HG03354 (cell line): Measurements from ENCODE around the gene LCE5A.
"Not testable (repeated sequence)": the region's sequence is repeated elsewhere in the genome, so short reads cannot be mapped to it uniquely, and the experiment has no call there.

ENCODE experiments used
- ATAC-seq: cut with Tn5 transposase; IDR thresholded peaks from one replicate; pipeline ENCODE4 v1.9.1; 2021; ENCODE audit warnings: mild to moderate bottlenecking; ENCODE audit not compliant: unreplicated experiment, poor library complexity, severe bottlenecking

The LCE5A gene

DNA sequence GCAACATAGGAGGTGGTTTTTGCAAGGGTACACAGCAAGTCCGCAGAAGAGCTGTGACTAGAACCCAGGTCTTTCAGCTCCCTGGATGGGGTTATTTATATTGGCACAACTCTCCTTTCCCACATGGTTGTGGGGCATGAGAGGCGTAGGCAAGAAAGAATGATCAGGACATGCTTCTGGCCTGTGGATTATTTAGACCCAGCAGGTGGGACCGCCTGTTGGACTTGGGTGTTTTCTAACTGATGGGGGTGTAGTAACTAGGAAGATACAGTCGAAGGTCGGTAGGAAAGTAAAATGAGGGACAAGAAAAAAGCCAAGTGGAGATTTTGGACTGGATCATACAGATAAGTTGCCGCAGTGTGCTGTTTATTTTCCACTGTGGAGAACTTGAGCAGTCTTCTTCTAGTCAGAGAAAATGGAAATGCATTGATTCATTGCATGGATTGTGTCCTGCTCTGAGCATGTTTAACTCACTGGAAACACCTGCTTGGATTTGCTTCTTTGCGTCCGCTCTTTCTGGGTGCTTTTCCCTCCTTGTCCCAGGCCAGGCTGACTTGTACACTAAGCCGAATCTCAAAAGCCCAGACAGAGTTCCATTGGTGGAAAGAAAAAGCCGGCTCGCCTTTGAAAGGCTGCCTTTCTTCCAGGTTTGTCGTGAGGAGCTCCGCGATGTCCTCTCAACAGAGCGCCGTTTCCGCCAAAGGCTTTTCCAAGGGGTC lies 4.3 kb downstream of the LCE5A start:
- ATAC-seq = no peak

DNA sequence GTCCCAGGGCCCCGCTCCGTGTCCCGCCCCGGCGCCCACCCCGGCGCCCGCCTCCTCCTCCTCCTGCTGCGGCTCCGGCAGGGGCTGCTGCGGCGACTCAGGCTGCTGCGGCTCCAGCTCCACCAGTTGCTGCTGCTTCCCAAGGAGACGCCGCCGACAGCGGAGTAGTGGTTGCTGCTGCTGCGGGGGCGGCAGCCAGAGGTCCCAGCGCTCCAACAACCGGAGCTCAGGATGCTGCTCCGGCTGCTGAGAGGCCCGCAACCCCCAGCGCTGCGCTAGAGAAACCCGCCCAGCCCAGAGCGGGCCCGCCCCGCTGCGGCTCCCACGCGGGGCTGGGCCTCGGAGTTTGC lies 4.8 kb downstream of the LCE5A start:
- no peak for ATAC-seq

DNA sequence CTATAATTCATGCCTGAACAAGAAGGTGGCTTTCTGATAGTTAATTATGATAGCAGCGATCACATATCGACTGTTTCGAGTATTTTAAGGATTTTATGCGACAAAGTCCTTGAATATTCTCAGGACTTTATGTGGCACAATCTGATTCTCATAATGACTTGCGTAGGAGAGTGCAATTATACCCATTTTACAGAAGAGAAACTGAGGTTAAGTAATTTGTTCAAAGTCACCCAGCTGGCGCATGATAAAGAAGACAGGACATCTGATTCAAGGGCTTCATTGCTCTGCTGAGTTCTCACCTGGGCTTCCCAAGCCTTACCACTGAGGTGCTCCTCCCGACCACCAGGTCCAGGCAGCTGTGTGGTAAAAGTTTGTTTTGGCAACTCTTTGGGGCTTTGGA lies 5.5 kb downstream of the LCE5A start:
- no peak for ATAC-seq

DNA sequence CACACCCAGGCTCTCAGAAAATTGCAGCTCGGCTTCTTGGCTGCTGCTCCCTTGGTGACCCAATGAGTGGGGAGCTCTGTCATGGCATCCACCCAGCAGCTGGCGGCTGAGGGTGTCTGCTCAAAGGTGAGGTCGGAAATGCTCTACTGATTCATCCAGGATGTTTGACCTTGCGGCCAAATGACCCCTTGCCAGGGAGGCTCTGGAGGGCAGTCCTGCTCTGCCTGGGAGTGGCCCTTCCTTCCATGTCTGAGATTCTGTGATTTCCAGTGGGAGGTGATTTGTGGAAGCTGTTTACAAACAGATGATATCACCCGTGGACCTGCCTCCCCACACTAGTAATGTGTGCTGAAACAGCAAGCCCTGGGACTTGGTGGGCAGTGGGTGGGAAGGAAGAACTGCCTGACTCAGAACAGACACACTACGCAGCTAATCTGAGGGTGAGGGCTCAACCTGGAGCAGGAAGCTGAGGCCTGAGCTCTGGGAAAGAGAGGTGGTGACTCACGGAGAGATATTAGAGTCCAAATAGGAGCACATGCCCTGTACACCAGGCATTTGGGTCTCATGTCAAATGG lies 6.7 kb downstream of the LCE5A start:
- no peak for ATAC-seq

DNA sequence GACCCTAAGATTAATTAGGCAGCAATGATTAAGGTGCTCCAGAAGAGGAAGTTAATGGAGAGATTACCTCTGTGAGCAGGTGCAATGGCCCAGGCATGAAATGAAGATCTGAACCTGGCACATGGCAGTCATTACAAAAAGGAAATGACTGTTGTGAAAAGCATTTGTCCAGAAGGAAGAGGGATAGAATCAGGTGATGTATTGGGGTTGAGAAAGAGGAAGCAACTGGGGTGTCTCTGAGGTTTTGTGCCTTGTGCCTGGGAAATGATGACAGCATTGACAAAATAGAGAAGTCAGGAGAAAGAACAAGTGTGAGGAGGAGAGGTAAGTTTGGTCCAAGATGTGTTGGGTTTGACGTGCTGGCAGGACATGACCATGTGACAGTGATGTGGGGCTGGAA lies 9.2 kb downstream of the LCE5A start:
- no peak for ATAC-seq

DNA sequence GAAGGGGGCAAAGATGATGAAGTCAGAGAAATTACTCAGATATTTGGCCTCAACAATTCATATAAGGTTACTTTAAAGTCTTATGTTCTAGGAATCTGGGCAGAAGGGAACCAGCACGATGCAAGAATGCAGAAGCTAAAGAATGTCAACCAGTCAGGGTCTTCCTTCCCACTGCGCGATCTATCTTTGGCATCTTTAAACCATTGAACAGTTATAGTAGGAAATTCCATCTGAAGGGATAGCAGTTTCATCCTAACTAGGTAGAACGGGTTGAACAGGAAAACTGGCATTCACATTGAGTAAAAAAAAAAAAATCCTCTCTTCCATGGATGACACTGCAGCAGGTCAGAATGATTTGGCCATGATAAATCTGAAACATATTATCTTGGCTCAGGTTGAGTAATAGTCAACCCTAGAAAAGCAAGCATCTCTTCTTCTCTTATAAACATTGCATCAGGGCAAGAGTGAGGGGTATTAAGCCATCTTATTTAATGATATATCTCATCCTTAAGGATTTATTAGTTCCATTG lies 10.0 kb downstream of the LCE5A start:
- no peak for ATAC-seq

DNA sequence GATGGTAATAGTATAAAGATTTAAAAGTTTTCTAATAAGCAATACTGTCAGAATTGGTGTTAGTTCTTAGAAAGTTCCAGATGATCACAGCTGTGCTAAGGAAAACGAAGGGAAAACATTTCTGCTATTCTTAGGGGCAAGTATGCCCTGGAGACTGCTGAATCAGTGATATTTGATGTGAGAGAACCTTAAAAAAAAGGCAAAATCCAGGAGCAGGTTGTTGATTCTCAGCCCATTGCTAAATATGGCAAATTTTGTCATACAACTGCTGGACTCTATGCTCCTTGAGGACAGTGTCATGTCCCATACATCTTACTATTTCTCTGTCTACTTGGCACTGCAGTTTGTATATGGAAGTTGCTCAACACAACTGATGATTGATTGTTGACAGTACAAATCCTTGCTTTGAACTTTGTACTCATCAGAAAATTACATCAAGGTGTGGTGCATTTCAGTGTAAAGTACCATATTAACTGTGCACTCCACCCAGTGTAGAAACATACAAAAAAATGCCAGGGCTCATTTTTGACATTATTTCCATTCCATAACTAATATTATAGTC lies 14.6 kb downstream of the LCE5A start:
- ATAC-seq = no peak

DNA sequence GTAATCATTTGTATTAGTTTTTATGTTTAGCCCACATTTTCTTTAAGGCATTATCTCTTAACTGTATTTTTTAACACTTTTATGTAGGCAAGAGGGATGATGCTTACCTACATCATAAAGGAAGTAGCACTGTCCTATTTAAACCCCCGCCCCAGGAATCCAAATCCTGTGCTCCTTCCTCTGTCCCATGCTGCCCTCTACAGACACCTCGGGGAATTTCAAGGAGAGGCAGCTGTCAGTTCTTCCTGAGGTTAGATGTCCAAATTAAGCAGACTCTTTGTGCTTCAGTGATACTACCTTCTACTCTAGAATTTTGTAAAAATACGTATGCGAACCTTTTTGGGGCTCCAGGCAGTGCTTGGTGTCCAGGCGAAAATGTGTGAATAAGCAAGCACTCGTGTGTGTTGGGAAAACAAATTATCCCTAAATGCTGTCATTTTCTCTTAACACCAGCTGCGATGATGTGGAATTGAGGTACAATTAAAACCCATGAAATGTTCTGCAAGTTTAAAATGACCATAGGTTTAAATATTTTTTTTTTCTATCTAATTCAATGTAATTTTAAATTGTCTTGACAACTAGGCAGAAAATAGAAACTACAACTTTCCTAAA lies 22.8 kb downstream of the LCE5A start:
- ATAC-seq = no peak

DNA sequence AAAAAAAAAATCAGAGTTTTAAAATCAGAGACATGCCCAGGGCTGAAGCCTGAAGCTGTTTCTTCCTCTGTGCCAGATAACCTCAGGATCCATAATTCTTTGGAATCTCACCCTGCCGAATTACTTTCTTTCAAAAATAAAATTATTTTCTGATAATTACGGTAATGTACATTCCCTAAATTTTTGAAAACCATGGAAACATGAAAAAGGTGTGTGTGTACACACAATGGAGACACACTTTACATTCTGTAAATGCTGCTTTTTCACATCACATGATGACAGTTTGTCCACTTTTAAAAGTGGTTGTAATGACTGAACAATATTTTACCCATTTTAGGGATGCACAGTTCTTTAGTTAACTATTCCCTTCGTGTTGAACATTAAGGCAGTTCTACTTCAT lies 25.2 kb downstream of the LCE5A start:
- ATAC-seq = no peak

DNA sequence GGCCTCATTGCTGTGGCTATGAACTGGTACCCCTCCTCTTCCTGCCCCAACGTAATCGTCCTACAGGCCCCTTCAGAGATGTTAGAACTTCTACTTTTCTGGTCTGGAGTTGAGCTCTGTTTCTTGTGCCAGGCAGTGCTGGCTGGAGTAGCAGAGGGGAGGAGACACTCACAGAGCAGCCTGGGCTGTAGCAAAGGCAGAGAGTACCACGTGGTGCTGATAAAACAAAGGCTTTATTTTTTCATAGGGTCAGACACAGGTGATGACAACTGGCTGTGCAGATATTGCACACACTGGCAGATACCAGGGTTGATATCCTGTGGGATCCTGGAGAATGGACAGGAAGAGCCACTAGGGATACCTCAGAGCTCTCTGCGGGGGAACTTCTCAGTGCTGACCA lies 26.9 kb downstream of the LCE5A start:
- no peak for ATAC-seq

DNA sequence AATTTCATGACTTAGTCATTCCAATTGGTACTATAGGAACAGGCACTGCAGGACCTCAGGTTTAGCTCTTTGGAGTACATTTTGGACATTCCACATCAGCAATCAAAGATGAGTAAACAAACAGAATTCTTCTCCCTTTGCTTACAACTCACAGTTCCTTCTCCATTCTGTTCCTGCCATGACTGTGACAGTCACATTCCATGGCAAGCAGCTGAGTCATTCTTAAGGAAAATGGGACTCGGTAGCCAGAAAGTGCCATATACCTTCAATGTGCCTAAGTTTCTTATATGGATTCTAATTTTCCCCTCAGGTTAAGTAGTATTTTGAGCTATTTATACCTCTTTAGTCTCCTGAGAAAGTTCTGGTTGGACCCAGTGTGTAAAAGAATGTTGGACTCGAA lies 29.3 kb downstream of the LCE5A start:
- ATAC-seq = no peak

DNA sequence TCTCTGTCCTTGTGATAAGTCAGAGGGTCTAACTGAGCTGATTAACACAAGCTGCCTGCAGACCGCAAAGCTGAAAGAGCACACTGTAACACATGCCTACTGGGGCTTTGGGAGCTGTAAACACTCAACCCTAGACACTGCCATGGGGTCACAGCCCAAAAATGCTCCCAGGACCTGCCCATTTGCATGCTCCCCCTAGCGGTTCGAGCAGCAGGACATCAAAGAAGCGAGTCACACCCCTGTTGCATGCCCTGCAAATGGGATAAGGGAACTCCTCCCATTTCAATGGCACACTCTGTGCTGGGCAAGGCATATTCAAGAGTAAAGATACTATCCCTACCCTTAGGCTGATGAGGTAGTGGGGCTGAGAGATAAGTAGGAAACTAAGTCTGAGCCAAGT lies 33.2 kb downstream of the LCE5A start:
- no peak for ATAC-seq

DNA sequence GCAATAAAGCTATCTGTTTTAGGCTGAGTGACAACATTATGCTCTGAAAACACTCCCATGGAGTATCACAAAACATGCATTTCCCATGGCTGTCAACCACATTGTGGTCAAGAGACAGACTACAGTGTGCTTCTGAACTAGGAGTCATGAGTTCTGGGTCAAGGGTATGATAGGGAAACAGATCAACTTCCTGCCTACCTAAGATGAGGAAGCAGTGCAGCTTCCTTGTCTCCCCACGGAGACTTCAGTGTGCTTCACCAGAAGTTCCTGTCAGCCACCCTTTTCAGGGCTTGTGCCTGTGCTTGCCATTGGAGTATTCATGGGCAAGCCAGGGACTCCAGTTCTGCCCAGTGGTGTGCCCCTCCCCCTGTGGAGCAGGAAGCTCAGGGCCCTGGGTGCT lies 36.1 kb downstream of the LCE5A start:
- ATAC-seq = no peak

DNA sequence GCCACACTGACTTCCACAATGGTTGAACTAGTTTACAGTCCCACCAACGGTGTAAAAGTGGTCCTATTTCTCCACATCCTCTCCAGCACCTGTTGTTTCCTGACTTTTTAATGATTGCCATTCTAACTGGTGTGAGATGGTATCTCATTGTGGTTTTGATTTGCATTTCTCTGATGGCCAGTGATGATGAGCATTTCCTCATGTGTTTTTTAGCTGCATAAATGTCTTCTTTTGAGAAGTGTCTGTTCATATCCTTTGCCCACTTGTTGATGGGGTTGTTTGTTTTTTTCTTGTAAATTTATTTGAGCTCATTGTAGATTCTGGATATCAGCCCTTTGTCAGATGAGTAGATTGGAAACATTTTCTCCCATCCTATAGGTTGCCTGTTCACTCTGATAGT lies 37.8 kb downstream of the LCE5A start:
- ATAC-seq = not testable (repeated sequence)
